IMR-90 (cell line): ENCODE results near the gene KIF9. TPM values are rescaled to one million over a fixed set of nuclear protein-coding genes. Genes with fewer than 3 reads are reported as not detected.
"Not testable (repeated sequence)": the region's sequence is repeated elsewhere in the genome, so short reads cannot be mapped to it uniquely, and the experiment has no call there.

Source experiments
- ATAC-seq: fragments of 200-7000 bp; cut with Tn5 transposase; 2 replicates; pipeline ENCODE4 v1.9.1; 2020; ENCODE audit warnings: low read depth, mild to moderate bottlenecking, moderate library complexity
- BruUV-seq: library from RNA; stranded (reverse); fragments of 400-500 nt; replicated peaks from 2 replicates; lab custom pipeline; 2021; lab: Mats Ljungman, UMichigan
- CTCF ChIA-PET: fragments of 300-600 bp; formaldehyde crosslinking; extraction: SDS; loops from one replicate; lab custom pipeline; 2021; ENCODE audit warnings: antibody characterized with exemption; lab: Yijun Ruan, JAX
- POLR2A ChIA-PET: fragments of 300-600 bp; sonication (Branson Sonifier 250); formaldehyde crosslinking; loops from one replicate; lab custom pipeline; 2022; ENCODE audit warnings: antibody characterized with exemption; ENCODE audit not compliant: unreplicated experiment; lab: Charles Lee
- DNase-seq: peaks from one replicate; pipeline ENCODE4 v3.0.0; 2013
- H2AFZ ChIP-seq: replicated peaks from 2 replicates; pipeline ENCODE3; 2013; ENCODE audit warnings: low read length, mild to moderate bottlenecking; ENCODE audit not compliant: poor library complexity
- H2AK5ac ChIP-seq: 2 replicates; pipeline ENCODE4 v1.6.1; 2013; ENCODE audit warnings: low read depth, low read length, inconsistent platforms
- H2AK9ac ChIP-seq: replicated peaks from 2 replicates; pipeline ENCODE3; 2013; ENCODE audit warnings: mild to moderate bottlenecking, low read depth, low read length, moderate library complexity; ENCODE audit not compliant: poor library complexity
- H2BK120ac ChIP-seq: 2 replicates; pipeline ENCODE4 v1.6.1; 2013; ENCODE audit warnings: low read depth, low read length, inconsistent platforms
- H2BK15ac ChIP-seq: 3 replicates; pipeline ENCODE4 v1.6.1; 2013; ENCODE audit warnings: low read depth, low read length, inconsistent platforms
- H2BK20ac ChIP-seq: 2 replicates; pipeline ENCODE4 v1.6.1; 2013; ENCODE audit warnings: low read depth, mild to moderate bottlenecking, inconsistent platforms, low read length, moderate library complexity
- H2BK5ac ChIP-seq: 2 replicates; pipeline ENCODE4 v1.6.1; 2013; ENCODE audit warnings: mild to moderate bottlenecking, low read depth, low read length, inconsistent platforms; ENCODE audit not compliant: poor library complexity, severe bottlenecking
- H3K14ac ChIP-seq: replicated peaks from 2 replicates; pipeline ENCODE4 v1.6.1; 2013; ENCODE audit warnings: low read depth, low read length, inconsistent platforms
- H3K18ac ChIP-seq: 2 replicates; pipeline ENCODE4 v1.6.1; 2013; ENCODE audit warnings: low read depth, low read length, control low read depth
- H3K23ac ChIP-seq: 2 replicates; pipeline ENCODE4 v1.6.1; 2013; ENCODE audit warnings: low read depth, low read length, inconsistent platforms
- H3K27ac ChIP-seq: 2 replicates; pipeline ENCODE4 v1.5.1; 2013; ENCODE audit warnings: mild to moderate bottlenecking, control low read depth, low read length; ENCODE audit not compliant: insufficient read depth
- H3K27me3 ChIP-seq: 2 replicates; pipeline ENCODE4 v1.6.1; 2013; ENCODE audit warnings: low read length; ENCODE audit not compliant: control insufficient read depth, insufficient read depth
- H3K36me3 ChIP-seq: 2 replicates; pipeline ENCODE4 v1.6.1; 2013; ENCODE audit warnings: low read length, mixed read lengths; ENCODE audit not compliant: control insufficient read depth, insufficient read depth
- H3K4ac ChIP-seq: 2 replicates; pipeline ENCODE4 v1.6.1; 2013; ENCODE audit warnings: low read depth, low read length, inconsistent platforms
- H3K4me1 ChIP-seq: 2 replicates; pipeline ENCODE4 v1.6.1; 2013; ENCODE audit warnings: low read length, mixed read lengths; ENCODE audit not compliant: control insufficient read depth, insufficient read depth
- H3K4me2 ChIP-seq: 2 replicates; pipeline ENCODE4 v1.6.1; 2013; ENCODE audit warnings: low read depth, mild to moderate bottlenecking, control low read depth, low read length, moderate library complexity
- H3K4me3 ChIP-seq: 2 replicates; pipeline ENCODE4 v1.5.1; 2013; ENCODE audit warnings: low read depth, mild to moderate bottlenecking, control low read depth, low read length, moderate library complexity; ENCODE audit not compliant: insufficient read depth
- H3K56ac ChIP-seq: 2 replicates; pipeline ENCODE4 v1.6.1; 2013; ENCODE audit warnings: low read length, inconsistent platforms; ENCODE audit not compliant: insufficient read depth; ENCODE audit errors: extremely low read depth
- H3K79me1 ChIP-seq, 2 experiments: 2 replicates each; pipeline ENCODE4 v1.6.1; 2013; ENCODE audit warnings: low read length in 2 of 2, inconsistent platforms in 1 of 2, low read depth in 1 of 2
- H3K9ac ChIP-seq: 2 replicates; pipeline ENCODE4 v1.6.1; 2013; ENCODE audit warnings: low read depth, low read length, control low read depth
- H3K9me1 ChIP-seq: 2 replicates; pipeline ENCODE4 v1.6.1; 2013; ENCODE audit warnings: low read length, inconsistent platforms; ENCODE audit not compliant: insufficient read depth
- H3K9me3 ChIP-seq: 2 replicates; pipeline ENCODE4 v1.6.1; 2013; ENCODE audit warnings: low read length; ENCODE audit not compliant: control insufficient read depth, insufficient read depth
- H4K20me1 ChIP-seq: 2 replicates; pipeline ENCODE4 v1.6.1; 2013; ENCODE audit warnings: low read length, inconsistent platforms; ENCODE audit not compliant: insufficient read depth
- H4K5ac ChIP-seq: 2 replicates; pipeline ENCODE4 v1.6.1; 2013; ENCODE audit warnings: mild to moderate bottlenecking, low read depth, low read length, control low read depth
- H4K8ac ChIP-seq, 2 experiments: 2 replicates each; pipeline ENCODE4 v1.6.1; 2013; ENCODE audit warnings: low read depth in 2 of 2, low read length in 2 of 2, control low read depth in 1 of 2, inconsistent platforms in 1 of 2
- H4K91ac ChIP-seq: 2 replicates; pipeline ENCODE4 v1.6.1; 2013; ENCODE audit warnings: low read depth, low read length, inconsistent platforms; ENCODE audit not compliant: insufficient read depth
- WGBS, 2 experiments: methylation state at CpG; one replicate each; pipeline versions ENCODE4 v1.1.5 to v1.1.7; 2013; ENCODE audit warnings: missing lambda C conversion rate in 2 of 2; ENCODE audit not compliant: insufficient read length in 1 of 2; ENCODE audit errors: extremely low coverage in 2 of 2; 5-methylcytosine and 5-hydroxymethylcytosine counted together
- dilution Hi-C: fragments of 300-500 bp; cut with HindIII; formaldehyde crosslinking; loops from one replicate; pipeline ENCODE4 v1.14.3; 2018; ENCODE audit warnings: low sequenced_read_pairs; ENCODE audit not compliant: unreplicated experiment
- in situ Hi-C: fragments of 300-500 bp; cut with MboI; formaldehyde crosslinking; loops from 3 replicates; pipeline ENCODE4 v1.14.3; 2019; ENCODE audit warnings: low sequenced_read_pairs, inconsistent platforms, mixed read lengths
- intact Hi-C: fragments of 100-400 bp; cut with micrococcal nuclease; formaldehyde crosslinking; loops from 2 replicates; pipeline ENCODE4 v1.10.0; 2022
- polyA plus RNA-seq, 3 experiments: library from polyadenylated mRNA; depleted of rRNA; stranded (reverse); fragments of >200 nt; gene quantifications; 2 replicates each; pipeline ENCODE4 v1.2.3, GENCODE V29; 2012; ENCODE audit warnings: low replicate concordance in 1 of 3
- total RNA-seq: library from RNA; depleted of rRNA; stranded (reverse); fragments of >200 nt; gene quantifications from 2 replicates; pipeline ENCODE4 v1.2.3, GENCODE V29; 2012

The KIF9 gene
- total and polyA plus RNA-seq, 2 of the 4 experiments (the other 2 are of a cell fraction) = 1.8 to 5.0 TPM

GRCh38 chr3:47256331-47256730 is 26.3 kb downstream of the KIF9 start:
- H2AK9ac ChIP-seq, H2BK5ac ChIP-seq, H3K9ac ChIP-seq, POLR2A ChIA-PET, CTCF ChIA-PET, H3K79me1 ChIP-seq, H2AK5ac ChIP-seq, H3K4ac ChIP-seq, H2AFZ ChIP-seq, ATAC-seq, H4K20me1 ChIP-seq, H2BK120ac ChIP-seq, H3K18ac ChIP-seq, DNase-seq, H3K4me1 ChIP-seq, H3K56ac ChIP-seq, H3K27ac ChIP-seq, H3K4me3 ChIP-seq, H2BK20ac ChIP-seq, H4K91ac ChIP-seq, H3K14ac ChIP-seq, H3K9me3 ChIP-seq, dilution Hi-C loops, H4K8ac ChIP-seq, H3K23ac ChIP-seq, intact Hi-C loops, H3K4me2 ChIP-seq, H2BK15ac ChIP-seq, BruUV-seq, H3K36me3 ChIP-seq, H4K5ac ChIP-seq, in situ Hi-C loops, H3K9me1 ChIP-seq: not testable (repeated sequence)
- 100% methylated on average over 2 of the region's 25 CpGs; no CpG with 5 or more reads in 1 of the 2 experiments for WGBS, 2 experiments
- peaks cover 22% of the 10 kb centered on the region for H3K27me3 ChIP-seq
